HG03460 (cell line): ENCODE results near the gene CELA2A.
"Not testable (repeated sequence)": the region's sequence is repeated elsewhere in the genome, so short reads cannot be mapped to it uniquely, and the experiment has no call there.

Experiments
- ATAC-seq: cut with Tn5 transposase; IDR thresholded peaks from one replicate; pipeline ENCODE4 v1.9.1; 2021; ENCODE audit not compliant: unreplicated experiment

Gene CELA2A

GRCh38 chr1:15492596-15492995 is 36.1 kb downstream of the CELA2A start:
- ATAC-seq, result no peak

- ATAC-seq, result no peak
These were observed 37.4 kb downstream of the CELA2A start for GRCh38 chr1:15493869-15494390.

- no peak for ATAC-seq
These were observed 43.9 kb downstream of the CELA2A start for GRCh38 chr1:15500184-15501178.

- ATAC-seq, result no peak
These were observed 44.9 kb downstream of the CELA2A start for GRCh38 chr1:15501208-15502032.

GRCh38 chr1:15504436-15504835 is 47.9 kb downstream of the CELA2A start:
- ATAC-seq, result no peak

GRCh38 chr1:15506831-15507230 is 50.3 kb downstream of the CELA2A start:
- ATAC-seq, result no peak

- no peak for ATAC-seq
These were observed 50.7 kb downstream of the CELA2A start for GRCh38 chr1:15507278-15507677.

GRCh38 chr1:15508700-15509487 is 52.4 kb downstream of the CELA2A start:
- no peak for ATAC-seq

GRCh38 chr1:15509586-15509985 is 53.1 kb downstream of the CELA2A start:
- ATAC-seq, result no peak

GRCh38 chr1:15510611-15511405 is 54.3 kb downstream of the CELA2A start:
- no peak for ATAC-seq

- no peak for ATAC-seq
These were observed 56.7 kb downstream of the CELA2A start for GRCh38 chr1:15513192-15513591.

GRCh38 chr1:15513919-15514318 is 57.4 kb downstream of the CELA2A start:
- ATAC-seq, result no peak

GRCh38 chr1:15514557-15514956 is 58.0 kb downstream of the CELA2A start:
- ATAC-seq, result not testable (repeated sequence)

GRCh38 chr1:15515022-15515663 is 58.6 kb downstream of the CELA2A start:
- ATAC-seq, result no peak

GRCh38 chr1:15519625-15520024 is 63.1 kb downstream of the CELA2A start:
- no peak for ATAC-seq

GRCh38 chr1:15521206-15521906 is 64.8 kb downstream of the CELA2A start:
- ATAC-seq, result not testable (repeated sequence)
